HG03565 (cell line): ENCODE results near the gene SH3RF1.
"Not testable (repeated sequence)": the region's sequence is repeated elsewhere in the genome, so short reads cannot be mapped to it uniquely, and the experiment has no call there.

ENCODE experiments used
- ATAC-seq: cut with Tn5 transposase; IDR thresholded peaks from one replicate; pipeline ENCODE4 v1.9.1; 2021; ENCODE audit warnings: mild to moderate bottlenecking, moderate library complexity; ENCODE audit not compliant: unreplicated experiment

SH3RF1 gene

DNA sequence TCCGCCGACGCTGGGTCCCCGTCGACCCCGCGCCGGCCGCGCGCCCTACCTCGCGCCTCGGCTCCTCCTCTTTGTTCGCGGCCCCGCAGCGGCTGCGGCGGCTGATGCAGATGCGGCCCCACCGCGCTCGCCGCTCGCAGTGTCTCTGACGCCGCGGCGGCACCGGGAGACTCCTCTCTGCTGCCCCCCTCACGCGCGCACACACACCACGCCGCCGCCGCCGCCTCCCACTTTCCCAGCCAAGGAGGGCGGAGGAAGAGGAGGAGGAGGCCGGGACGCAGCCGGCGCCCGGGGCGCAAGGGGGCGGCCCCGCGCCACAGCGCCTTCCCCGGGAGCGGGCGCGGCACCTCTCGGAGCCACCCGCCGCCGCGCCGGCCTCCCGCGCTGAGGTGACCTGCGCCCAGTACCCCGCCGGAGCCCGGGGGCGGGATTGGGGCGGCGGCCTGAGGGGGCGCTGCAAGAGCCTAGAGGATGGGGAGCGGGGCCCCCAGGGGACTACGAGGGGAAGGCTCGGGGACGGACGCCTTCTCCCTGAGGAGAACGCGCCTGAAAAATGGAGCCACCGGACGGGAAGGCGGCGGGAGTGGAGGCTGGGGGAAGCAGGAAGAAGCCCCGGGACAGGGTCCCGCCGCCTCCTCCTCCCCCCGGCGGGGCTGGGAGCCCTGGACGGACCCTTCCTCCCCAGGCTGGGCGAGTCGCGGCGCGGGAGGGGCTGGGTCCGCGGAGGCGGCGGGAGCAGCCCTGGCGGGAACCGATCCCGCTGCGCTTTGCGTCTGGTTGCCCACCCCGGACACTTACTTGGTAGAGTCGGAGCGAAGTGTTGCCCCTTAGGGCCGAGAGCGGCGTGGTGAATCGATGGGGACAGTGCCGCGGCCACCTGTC, at the start of gene SH3RF1:
Gene SH3RF1 (minus strand): TSS at position 147 of the 882 bp plus-strand sequence. CDS start 1,744 bp downstream, outside the sequence.
- peak; percentile 28 for ATAC-seq

DNA sequence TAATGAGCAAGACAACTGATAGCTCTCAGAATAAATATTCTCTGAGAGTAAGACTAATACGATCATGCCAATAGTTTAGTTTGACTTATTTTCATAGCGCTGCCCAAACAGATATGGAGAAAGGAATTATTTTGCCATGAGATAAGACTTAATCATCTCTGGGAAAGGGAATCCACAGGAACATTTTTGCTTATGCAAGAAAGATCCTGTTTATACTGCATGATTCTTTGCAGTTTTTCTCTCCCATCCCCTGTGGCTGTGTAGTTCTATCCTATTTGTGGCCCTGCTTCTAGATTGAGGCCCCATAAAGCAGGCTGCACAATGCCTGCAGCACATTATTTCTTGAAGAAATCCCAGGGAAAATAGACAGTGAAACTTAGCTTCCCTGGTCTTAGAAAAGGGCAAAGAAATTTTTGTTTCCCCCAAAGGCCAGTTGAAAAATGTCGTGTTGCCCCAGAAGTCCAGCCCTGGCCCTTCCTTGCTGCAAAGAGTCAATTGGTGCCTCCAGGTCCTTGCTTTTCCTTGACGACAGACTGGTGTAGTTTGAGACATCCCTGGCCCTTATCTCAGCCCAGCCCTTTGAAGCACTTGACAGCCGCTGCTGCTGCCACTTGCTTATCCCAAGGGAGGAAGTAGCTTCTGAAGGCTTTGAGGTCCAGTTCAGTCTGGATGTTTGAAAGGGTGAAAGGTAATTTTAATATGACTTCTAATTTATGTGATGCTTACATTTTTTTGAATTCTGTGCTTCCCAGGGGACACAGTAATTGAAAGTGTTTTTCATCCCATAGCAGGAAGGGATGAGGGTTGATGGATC, 45.0 kb upstream of the SH3RF1 start:
- no peak for ATAC-seq

DNA sequence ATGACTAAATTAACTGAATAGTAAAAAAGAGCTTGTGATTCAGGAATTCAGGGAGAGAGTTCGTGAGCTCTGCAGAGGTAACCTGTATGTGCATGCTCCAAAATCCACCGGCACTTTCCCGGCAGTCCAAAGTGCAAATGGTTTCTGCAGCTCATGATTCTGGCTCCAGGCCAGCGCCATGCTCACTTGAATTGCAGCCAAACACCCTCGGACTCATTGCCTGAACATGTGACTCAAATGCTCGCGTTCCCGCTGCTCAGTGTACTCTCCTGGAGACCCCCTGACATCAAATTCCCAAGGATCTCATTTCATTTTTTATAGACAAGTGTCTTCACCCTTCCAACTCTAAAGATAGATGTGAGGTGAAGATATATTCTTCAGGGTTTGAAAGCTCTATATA, 44.1 kb upstream of the SH3RF1 start:
- no peak for ATAC-seq

DNA sequence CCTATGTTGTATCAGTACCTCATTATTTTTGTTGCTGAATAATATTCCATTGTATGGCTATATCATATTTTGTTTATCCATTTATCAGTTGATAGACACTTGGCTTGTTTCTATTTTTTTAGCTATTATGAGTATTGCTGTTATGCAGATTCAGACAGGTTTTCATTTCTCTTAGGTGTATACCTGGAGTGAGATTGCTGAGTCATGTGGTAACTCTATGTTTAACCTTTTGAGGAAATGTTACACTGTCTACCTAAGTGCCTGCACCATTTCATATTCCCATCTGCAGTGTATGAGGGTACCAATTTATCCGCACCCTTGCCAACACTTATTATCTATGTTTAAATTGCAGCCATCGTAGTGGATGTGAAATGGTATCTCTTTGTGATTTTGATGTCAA, 43.0 kb upstream of the SH3RF1 start:
- no peak for ATAC-seq

DNA sequence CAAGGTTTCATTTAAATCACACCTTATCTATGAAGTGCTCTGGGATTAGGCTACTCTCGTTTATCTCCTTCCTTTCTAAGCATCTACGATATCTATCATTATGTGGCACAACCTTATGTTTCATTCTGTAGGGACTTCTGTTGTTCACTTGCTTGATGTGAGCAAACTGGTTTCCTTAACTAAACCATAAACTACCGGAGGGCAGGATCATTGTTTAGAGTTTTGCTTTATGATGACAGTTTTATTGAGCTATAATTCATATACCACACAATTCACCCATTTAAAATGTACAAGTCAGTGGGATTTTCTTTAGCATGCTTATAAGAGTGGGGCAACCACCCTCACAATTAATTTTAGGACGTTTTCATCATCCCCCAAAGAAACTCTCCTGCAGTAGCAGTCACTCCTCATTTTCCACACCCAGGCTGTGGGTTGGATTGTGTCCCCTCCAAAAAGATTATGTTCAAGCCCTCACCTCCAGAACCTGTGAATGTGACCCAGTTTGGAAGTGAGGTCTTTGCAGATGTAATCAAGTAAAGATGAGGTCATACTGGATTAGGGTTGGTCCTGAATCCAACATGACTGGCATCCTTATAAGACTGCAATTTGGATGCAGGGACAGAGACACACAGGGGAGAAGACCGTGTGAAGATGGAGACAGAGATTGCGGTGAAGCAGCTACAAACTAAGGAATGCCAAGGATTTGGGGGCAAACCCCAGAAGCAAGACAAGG, 42.1 kb upstream of the SH3RF1 start:
- no peak for ATAC-seq

DNA sequence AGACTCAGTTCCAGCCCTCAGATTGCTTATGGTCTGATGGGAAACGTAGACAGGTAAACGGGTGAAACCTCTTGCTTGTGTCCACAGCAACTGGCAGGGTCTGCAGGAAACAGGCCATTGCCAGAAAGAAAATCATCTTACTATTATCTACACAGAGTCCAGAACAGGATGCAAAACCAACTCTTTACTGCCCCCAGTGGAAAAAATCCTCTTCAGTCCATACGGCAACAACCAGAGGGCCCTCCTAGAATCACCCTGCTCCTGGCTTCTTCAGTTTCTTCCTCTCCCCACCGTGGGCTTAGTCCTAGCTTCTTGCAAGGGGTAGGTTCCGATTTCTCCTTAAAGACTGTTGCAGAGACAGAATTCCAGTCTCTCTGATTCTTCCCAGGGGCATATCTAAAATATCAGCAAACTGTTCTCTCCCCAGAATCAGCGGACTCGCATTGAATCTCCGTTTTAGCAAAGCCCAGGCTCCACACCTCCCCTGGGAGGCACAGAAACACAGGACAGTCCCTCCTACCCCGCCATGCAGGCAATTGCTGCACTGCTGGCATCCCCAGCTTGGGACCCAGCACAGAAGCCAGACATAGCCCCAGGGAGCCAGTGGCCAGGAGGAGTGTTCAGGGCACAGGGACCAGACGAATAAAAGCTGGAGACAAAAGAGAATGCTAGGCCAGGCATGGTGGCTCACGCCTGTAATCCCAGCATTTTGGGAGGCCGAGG, 41.0 kb upstream of the SH3RF1 start:
- peak; percentile 72 for ATAC-seq

DNA sequence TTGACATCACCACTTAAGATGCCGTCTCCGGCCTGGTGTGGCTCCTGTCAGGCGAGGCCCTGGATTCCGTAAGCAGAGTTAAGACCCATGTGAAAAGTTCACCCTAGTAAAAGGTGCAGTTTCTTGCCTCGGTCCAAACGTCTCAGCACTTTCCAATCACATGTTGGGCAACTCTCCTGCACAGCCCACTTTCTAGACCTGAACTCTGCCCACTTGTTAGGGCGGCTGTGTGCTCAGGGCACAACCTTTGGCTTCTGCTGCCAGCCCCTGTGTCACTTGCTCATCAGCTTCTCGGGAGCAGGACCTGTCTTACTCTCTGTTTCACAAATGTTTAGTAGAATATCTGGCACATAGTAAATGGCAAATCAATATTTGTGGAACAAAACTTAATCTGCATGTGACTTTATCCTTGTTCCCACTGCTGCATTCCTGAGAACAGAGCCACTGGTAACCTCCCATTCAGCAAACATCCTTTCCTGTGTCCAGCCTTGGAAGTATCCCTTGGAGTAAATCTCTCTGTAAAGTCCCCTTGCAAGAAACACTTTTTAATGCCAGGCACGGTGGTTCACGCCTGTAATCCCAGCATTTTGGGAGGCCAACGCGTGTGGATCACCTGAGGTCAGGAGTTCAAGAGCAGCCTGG, 38.7 kb upstream of the SH3RF1 start:
- ATAC-seq = no peak

DNA sequence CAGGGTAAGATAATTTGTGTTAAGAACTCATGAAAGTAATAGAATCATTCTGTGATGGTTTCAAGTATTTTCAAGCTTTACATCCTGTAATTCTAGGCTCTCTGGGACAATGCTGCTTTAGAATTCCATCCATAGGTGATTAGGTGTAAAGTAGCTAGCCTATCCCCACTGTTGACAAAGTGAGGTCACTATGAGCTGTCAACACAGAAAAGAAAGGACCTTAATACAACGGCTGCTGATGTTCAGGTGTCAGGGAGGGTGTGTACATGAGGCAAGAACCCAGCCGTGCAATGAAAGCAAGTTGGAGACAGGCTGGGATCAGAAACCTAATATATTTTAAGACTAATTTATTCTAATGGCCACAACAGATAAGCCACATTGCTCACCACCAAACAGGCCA, 36.8 kb upstream of the SH3RF1 start:
- ATAC-seq = no peak

DNA sequence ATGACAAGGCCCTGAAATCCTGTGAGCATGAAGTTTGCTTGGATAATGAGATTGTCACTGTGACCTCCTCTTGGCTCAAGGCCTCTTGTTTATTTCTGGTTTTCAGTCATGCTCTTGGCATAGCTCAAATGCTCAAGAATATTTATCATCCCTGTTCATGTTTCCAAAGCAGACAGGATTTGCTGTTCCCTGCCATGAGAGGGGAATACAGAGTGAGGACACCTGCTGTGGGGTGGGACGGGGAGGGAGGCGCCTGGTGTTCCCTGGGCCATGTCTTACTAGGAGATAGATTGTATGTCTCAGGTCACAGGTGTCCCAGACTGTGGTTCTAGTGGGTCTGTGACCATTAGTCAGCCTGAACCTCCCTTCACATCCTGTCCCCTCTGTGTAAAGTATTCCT, 34.9 kb upstream of the SH3RF1 start:
- no peak for ATAC-seq

DNA sequence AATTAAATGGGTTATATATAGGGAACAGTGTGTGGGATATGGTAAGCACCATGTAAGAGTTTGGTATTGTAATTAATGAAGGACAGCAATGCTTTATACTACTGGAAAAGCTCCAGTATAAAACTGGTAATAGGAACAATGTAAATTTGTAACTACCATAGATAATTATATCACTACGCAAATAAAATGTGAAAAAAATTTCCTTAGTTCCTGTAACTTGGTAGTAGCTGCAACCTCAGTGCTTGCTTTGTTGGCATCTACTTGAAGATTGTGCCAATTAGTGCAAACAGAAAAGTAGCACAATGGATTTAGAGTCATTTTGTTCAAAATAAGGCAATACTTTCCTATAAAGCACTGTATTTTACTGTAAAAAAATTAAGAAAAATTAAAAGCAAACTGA, 34.4 kb upstream of the SH3RF1 start:
- no peak for ATAC-seq

DNA sequence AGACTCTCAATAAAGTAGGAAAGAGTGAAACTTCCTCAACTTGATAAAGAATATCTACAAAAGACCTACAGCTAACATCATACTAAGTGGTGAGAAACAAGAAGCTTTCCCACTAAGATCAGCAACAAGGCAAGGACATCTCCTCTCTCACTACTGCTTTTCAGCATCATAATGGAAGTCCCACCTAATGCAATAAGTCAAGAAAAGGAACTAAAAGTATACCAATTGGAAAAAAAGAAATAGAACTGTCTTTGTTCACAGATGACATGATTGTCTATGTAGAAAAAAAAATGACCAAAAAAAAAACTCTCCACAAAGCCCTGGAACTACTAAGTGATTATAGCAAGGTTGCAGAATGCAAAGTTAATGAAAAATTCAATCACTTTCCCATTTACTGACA, 25.1 kb upstream of the SH3RF1 start:
- peak; percentile 33 for ATAC-seq

DNA sequence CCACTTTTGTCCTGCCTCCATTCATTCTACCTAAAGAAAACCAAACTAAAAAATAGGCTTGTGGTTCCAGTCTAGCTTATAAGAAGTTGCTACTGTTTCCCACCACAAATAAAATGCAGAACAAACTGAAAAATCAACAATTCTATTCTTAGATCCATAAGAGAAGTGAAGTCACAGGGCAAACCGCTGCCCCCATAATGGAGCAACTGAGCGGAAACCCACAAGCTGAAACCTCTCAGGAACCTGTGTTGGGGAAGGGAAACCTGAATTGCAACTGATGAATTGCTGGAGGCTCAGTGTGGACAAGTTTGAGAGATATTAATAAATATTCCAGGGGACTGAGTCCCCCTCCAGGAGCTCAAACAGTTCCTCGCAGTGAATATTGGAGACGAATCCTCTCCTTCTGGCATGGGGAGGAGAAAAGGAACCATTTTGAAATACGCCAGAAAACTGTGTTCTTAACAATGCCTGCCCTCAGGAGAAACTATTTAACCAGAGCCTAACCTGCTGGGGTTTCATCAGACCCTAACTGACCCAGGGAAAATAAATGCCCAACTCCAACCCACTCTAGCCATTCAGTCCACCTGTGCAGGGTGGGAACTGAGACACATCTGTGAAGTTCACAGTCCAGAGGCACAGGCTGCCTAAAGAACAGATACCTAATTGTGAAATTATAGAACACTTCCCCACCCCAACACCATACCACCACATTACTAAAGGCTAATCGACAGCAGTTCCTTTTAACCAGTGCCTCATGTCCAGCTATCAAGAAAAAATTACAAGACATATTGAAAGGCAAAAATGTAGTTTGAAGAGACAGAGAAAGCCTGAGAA, 22.8 kb upstream of the SH3RF1 start:
- peak; percentile 83 for ATAC-seq

DNA sequence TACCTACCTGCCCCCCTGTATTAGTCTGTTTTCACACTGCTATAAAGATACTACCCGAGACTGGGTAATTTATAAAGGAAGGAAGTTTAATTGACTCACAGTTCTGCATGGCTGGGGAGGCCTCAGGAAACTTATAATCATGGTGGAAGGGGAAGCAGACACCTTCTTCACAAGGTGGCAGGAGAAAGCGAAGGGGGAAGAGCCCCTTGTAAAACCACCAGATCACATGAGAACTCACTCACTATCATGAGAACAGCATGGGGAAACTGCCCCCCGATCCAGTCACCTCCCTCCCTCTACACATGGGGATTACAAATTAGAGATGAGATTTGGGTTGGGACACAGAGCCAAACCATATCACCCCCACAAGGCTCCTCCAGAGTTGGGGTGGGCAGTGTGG, 17.2 kb upstream of the SH3RF1 start:
- ATAC-seq = not testable (repeated sequence)

DNA sequence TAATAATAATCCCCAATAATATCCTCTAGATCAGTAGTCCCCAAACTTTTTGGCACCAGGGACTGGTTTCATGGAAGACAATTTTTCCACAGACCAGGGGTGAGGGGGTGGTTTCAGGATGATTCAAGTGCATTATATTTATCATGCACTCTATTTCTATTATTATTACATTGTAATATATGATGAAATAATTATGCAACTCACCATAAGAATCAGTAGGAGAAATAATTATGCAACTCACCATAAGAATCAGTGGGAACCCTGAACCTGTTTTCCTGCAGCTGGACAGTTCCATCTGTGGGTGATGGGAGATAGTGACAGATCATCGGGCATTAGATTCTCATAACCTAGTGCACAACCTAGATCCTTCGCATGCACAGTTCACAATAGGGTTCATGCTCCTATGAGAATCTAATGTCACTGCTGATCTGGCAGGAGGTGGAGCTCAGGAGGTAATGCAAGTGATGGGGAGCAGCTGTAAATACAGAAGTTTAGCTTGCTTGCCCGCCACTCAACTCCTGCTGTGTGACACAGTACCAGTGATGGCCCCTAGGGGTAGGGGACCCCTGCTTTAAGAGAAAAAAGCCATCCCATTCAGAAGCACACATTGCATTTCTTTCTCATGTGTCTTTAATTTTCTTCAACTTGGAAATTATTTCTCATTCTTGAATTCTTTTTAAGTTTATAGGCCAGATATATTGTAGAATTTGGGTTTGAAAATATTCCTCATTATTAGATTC, 16.0 kb upstream of the SH3RF1 start:
- no peak for ATAC-seq

DNA sequence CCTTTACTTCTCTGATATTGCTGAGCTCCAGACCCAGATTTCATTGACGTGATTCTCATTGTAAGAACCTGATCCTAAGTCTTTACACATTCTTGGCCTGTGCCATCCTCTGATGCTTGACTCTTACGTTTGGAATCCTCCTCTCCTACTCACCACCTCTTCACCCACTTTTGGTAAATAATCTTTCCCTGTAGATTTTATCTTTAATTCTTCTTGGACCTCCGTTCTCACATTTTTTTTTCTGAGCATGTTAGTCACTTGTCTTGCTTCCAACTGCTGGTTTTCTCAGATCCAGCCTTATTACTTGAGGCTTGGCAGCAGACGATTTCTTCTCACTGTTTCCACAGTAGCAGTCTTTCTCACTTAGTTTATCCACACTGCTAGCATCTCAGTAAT, 12.4 kb upstream of the SH3RF1 start:
- no peak for ATAC-seq

DNA sequence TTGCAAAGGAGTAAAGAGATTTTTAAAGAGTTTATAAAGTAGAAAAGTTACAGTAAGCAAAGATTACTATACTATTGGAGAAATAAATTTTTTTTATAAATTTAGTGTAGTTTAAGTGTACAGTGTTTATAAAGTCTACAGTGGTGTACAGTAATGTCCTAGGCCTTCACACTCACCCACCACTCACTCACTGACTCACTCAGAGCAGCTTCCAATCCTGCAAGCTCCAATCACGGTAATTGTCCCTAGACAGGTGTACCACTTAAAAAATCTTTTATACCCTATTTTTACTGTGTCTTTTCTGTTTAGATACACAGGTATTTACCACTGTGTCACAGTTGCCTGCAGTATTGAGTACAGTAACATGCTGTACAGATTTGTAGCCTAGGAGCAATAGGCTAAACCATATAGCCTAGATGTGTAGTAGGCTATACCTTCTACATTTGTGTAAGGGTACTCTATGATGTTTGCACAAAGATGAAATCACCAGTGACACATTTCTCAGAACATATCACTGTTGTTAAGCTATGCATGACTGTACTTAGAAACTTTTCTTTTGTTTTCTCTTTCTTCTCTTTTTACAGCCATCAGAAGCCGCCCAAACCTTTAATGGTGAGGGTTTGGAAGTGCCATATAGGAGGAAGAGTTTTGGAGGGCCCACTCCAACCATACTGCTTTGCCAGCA, 11.8 kb upstream of the SH3RF1 start:
- no peak for ATAC-seq

DNA sequence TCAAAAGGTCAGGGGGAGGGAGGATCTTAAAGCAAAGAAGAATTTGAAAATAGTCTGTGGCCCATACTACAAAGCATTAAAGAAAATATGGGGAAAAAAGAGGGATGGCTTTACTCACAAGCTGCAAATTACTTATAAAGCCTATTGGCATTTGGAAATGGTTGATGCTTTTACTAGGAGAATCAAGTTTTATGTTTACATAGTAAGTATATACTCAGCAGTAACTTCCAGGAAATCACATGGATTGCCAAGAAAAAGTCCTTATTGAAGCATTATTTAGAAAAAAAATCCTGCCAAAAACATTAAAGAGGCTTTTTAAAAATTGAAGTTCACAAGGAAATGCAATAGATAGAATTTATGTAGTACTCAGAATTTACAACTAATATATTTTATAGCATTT, 8.4 kb upstream of the SH3RF1 start:
- ATAC-seq = no peak

DNA sequence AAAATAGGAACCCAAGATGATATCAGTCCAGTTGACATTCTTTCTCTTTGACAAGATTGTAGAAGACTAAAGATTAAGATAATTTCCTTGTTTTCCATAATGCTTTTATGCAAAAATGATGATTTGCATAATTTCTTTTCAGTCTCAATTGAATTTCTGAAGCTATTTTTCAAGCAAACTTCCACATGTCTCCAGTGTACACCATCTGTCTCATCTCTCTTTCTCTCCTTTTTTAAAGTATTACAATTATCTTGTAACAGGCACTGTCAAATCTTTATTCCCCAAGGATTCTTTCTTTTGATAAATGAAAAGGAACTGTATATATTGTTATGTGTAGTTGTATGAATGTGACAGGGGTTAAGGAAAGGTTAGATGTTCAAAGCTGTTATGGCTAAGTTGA, 7.9 kb upstream of the SH3RF1 start:
- ATAC-seq = no peak
